Hippocampal formation (tissue), 2 donors: Measurements from ENCODE around the gene CTNS.
"Not testable (repeated sequence)": the region's sequence is repeated elsewhere in the genome, so short reads cannot be mapped to it uniquely, and the experiment has no call there.

Experiments used
- DNase-seq, 2 donors: peaks; one replicate each; lab custom pipeline; 2025; lab: John Stamatoyannopoulos, UW

CTNS gene

DNA sequence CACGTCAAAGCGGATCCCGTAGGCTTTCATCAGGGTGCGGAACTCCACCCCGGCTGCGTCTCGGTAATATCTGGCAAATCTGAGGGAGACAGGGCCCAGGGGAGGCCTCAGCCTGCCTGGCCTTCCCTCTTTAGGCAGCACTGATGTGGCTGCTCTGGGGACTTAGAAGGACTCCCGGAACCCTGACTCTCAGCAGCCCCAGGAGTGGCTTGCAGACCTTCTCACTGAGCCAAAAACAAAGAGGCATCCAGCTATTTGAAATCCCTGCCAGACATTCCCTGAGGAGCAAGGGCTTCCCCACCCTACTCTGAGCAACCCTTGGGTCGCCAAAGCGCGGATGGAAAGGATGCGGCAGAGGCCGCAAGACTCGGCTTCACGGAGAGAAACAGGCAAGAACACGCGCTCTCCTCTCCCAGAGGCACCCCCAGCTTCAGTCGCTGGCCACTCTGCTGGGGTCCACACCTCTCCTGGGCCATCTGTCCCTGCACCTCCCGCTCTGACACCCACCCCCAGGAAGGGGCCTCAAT, 51.5 kb downstream of the CTNS start:
- no peak for DNase-seq

DNA sequence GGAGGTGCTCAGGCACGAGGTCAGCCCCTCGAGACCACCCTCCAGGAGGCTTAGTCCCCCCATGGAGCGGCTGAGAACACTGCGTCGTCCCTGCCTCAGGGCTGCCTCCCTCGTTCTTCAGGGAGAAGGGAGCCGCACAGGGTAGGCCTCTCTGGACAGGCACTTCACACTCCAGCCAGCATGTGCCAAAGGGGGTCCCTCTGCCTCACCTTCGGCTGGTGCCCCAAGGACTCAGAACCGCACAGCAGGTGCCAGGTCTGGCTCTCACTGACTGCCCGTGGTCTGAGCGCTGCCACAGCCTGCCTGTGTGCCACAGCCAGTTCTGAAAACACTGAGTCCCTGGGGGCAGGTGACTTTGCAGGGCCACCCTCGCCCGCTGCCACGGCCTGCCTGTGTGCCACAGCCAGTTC, 52.3 kb downstream of the CTNS start:
- DNase-seq, result no peak

DNA sequence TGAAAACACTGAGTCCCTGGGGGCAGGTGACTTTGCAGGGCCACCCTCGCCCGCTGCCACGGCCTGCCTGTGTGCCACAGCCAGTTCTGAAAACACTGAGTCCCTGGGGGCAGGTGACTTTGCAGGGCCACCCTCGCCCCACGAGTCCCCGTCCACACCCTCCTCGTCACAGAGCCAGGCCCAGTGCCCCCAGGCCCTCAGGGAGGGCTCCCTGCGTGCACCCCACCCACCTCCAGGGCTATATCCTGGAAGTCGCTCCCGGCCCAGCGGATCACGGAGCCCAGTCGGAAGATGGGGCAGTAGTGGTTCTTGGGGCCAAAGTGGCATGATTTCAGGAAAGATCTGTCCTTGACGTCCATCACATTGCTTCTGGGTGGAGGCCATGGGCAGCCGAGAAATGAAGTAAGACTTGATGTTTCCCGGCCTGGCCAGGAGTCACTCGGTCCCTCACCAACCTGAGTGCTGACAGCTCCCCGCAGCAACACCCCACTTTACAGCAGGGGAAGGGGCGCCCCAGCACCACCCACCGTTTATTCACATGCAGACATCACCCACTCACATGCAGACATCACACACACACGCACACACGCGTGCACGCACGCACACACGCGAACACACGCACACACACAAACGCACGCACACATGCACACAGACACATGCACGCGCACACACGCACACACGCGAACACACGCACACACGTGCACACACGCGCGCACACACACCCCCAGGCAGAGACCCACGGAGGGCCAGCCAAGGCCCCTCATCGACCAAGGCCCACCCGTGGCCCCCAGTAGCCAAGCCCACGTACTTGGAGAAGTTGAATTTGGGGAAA, 52.9 kb downstream of the CTNS start:
- DNase-seq, result no peak

DNA sequence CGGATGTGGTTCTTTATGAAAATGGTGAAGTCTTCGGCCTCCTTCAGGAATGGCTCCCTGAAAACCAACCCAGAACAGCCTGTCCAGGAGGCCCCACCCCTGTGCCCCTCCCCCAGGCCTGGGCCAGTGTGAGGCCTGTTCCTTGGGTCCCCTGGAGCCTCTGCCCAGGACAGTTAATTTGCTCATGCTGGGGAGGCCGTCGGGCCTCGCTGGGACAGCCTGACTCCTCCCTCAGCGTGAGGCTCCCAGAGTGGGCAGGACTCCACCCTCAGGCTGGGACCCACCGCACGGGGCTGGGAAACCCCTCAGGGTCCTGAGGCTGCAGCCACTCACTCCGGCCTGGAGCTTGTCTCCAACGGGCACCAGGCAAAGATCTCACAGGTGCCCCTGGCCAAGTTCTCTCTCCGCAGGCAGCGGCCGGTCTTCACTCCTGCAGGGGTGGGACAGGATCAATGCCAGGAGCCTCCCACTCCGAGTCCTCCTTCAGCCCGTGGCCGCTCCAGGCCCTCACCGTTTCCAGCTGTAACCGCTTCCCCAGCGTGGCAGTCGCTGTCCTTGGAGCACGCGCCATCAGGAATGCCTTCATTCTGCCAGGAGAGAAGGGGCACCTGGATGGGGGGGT, 53.6 kb downstream of the CTNS start:
- no peak for DNase-seq

DNA sequence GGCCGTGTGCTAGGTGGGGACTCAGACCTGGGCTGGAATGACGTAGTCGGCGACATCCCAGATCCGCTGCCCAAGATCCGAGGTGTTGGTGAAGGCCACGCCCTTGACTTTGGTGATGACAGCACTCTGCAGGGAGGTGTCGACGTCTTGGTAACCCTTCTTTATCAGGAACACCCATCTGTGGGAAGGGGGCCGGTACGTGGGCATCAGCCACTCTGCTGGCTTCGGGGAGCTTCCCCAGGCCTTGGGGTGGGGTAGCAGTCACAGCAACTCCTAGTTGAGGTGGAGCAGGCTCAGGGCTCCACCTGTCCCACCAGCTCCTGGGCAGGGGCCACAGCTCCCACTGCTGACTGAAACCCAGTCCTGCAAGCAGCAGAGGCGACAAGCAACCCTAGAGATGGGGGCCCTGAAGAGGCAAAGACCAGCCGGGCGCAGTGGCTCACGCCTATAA, 55.1 kb downstream of the CTNS start:
- no peak for DNase-seq

DNA sequence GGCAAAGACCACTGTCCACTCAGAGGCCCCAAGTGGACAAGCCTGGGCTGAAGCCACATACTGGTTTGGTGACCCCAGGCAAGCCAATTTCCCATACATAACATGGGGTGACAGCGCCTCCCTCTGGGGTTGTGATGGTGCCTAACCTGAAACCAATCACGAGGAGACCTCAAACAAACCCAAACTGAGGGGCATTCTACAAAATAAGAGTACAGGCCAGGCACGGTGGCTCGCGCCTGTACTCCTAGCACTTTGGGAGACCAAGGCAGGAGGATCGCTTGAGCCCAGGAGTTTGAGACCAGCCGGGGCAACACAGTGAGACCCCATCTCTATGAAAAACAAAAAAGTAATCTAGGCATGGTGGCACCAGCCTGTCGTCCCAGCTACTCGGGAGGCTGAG, 55.8 kb downstream of the CTNS start:
- no peak for DNase-seq

DNA sequence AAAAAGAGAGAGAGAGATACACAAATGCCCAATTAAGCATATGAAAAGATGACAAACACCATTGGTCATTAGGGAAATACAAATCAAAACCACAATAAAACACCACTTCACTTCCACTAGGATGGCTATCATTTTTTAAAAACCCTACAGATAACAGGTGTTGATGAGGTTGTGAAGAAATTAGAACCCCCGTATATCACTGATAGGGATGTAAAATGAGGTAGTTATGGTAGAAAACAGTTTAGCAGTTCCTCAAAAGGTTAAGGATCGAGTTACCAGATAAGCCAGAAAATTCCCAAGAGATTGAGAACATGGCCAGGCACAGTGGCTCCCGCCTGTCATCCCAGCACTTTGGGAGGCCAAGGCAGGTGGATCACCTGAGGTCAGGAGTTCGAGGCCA, 56.6 kb downstream of the CTNS start:
- no peak for DNase-seq

DNA sequence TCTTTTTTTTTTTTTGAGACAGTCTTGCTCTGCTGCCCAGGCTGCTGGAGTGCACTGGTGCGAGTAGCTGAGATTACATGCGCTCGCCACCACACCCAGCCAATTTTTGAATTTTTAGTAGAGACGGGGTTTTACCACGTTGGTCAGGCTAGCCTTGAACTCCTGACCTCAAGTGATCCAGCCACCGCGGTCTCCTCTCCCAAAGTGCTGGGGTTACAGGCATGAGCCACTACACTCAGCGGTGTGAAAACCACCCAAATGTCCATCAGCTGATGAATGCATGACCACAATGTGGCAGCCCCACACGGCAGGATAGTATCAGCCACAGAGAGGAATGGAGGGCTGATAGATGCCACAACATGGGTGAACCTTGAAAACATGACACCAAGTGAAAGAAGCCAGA, 57.3 kb downstream of the CTNS start:
- DNase-seq, result no peak

DNA sequence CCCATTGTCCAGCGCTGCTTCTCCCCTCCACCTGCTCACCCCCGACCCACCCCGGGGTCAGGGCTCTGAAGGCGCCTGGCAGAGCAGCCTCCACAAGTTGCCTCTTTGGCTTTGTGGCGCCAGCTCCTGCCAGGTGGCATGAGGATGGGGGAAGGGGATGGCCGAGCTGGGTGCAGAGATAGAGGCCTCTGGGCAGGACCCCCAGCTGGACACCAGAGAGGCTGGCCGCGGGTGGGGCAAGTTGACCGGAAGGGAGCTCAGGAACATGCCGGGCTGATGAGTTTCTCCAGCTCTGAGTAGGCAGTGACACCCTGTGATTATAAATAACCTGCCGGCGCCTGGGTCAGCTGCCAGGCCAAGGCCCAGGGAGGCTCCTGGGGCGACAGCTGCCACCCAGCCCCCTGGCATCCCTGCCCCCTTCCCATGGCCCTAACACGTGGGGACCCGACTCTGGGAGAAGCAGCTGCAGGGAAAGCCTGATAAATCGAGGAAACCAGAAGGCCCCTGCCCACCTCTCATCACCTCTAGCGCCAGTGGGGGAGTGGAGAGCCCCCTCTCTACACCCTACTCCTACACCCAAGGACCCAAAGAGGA, 58.7 kb downstream of the CTNS start:
- no peak for DNase-seq

DNA sequence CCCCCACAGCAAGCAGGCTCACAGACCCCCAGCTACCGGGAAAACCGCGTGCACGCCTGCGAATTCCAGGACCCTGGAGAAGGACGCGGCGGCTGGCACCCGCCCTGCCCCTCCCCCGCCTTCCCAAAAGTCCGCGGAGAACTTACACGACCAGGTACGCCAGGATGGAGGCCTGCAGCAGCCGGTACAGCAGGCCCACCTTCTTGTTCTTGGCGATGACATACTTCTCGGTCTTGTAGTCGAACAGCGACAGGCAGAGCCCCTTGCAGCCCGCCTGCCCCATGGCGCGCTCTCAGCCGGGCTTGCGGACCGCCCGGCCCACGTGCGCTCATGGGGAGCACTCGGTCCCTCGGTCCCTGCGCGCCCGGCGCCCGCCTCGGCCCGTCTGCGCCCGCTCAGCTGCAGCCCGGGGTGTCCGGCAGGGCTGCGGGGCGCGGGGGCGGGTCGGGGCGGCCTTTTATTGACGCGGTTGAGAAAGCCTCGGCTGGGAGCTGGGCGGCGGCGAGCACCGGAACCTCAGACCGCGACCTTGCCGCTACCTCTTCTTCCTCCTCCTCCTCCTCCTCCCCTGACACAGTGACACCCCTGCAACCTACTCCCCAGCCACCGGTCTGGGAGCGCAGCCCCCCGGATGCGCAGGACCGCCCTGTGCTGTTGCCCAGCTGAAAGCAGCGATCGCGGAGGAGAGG, 59.3 kb downstream of the CTNS start, which contains the start of gene P2RX5:
TSS of gene P2RX5 (minus strand) at position 433 of the 689 bp plus-strand sequence. CDS start at position 283, 150 bp downstream.
- DNase-seq, result no peak

DNA sequence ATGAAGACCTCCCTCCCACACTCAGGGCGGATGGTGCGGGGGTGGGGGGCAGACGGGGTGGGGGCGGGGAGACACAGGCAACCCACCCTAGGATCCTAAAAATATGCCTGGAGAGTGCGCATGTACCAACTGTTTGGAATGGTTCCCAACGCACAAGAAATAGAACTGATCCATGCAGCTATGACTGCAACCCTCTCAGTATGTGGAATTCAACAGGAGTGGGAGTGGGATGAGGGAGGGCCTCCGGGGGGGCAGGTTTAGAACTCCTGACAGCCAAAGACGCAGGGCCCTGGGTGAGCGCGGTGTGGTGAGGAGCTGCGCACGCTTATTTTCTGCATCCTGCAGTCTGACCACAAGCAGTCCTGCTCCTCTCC, 60.5 kb downstream of the CTNS start:
- no peak for DNase-seq

DNA sequence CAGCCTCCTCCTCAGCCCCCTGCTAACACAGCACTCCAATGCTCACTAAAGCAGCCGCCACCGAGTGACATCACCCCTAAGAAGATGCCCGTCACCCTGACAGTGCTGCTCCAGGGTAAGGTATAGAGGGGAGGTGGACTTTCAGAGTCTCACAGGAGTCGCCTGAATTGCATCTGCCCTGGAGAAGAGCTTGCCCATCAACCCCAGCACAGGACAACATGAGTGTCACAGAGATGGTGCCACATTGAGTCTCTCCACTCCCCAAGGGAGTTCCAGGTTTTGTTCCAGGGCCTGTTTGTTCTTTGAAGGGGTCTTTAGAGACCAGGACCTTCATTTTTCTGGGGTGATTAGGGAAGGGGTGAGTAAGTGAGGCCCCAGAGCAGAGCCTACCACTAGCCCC, 61.6 kb downstream of the CTNS start:
- no peak for DNase-seq

DNA sequence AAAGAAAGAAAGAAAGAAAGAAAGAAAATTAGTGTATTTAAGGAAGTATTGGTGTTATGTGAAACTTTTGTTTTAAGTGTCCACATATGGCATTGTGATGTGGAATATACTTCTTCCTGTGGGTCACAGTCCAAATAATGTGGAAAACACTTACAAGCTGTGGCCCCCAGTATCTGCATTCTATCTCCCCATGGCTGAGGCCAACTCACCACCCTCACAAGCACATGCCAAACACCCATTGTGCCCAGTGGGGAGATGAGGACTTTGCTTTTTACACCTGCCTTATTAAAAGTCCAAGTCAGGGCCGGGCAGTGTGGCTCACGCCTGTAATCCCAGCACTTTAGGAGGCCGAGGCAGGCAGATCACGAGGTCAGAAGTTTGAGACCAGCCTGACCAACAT, 63.4 kb downstream of the CTNS start:
- no peak for DNase-seq

DNA sequence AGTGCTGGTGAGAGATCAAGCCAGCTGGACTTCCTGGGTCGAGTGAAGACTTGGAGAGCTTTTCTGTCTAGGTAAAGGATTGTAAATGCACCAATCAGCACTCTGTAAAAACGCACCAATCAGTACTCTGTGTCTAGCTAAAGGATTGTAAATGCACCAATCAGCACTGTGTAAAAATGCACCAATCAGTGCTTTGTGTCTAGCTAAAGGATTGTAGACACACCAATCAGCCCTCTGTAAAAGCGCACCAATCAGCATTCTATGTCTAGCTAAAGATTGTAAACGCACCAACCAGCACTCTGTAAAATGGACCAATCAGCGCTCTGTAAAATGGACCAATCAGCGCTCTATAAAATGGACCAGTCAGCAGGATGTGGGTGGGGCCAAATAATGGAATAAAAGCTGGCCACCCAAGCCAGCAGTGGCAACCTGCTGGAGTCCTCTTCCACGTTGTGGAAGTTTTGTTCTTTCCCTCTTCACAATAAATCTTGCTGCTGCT, 65.5 kb downstream of the CTNS start:
- DNase-seq, result not testable (repeated sequence)

DNA sequence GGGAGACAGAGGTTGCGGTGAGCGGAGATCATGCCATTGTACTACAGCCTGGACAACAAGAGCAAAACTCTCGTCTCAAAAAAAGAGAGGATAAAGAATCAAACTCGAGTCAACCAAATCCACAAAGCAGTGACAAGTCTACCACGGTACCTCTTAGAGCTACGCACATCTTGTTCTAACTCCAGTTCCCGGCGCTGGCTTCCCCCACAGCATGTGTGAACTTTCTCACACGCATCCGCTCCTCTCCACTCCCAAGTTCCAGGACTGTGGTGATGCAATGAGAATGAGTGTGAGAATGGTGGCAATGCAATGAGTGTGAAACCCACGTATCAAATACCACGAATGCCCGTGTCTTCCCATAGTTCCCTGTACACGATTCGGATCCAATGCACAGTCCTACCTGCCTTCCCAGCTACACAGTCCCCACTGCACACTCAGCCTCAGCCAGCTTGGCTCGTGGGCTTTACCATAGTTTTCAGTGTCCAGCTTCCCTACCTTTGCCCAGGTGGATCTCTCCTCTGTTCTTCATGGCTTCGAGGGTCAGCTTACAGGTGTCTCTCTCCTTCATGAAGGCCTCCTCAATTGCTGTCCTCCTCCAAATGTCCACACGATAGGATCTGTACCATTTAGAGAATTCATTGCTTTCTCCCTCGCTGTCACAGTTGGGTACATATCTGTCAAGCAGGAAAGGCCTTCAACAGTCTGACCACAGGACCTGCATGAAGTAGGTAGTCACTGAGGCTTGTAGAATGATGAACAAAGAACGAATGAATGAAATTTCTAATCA, 68.6 kb downstream of the CTNS start:
- DNase-seq, result no peak

DNA sequence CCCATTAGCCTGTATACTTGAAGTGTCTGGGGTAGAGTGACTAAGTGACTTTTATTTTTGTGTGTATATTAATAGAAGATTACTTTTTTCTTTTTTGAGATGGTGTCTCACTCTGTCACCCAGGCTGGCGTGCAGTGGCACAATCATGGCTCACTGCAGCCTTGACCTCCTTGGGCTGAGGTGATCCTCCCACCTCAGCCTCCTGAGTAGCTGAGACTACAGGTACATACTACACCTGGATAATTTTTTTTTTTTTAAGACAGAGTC, 69.1 kb downstream of the CTNS start:
- DNase-seq, result not testable (repeated sequence)

DNA sequence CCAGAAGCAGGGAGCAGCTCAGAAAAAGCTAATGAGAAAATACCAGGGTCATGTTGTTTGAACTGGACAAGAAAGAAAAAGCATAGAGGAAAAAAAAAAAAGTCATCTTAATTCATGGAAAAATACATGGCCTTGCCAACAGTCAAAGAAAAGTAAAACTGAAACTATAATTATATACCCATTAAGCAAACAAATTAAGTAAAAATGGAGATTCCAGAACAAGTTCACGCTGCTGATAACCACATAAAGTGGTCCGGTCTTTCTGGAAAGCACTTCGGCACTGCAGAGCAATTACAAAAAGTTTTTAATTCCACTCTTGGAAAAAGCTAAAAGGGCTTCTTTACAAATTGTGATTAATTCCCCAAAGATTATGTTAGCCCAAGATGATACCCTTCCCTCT, 71.8 kb downstream of the CTNS start:
- DNase-seq, result no peak

DNA sequence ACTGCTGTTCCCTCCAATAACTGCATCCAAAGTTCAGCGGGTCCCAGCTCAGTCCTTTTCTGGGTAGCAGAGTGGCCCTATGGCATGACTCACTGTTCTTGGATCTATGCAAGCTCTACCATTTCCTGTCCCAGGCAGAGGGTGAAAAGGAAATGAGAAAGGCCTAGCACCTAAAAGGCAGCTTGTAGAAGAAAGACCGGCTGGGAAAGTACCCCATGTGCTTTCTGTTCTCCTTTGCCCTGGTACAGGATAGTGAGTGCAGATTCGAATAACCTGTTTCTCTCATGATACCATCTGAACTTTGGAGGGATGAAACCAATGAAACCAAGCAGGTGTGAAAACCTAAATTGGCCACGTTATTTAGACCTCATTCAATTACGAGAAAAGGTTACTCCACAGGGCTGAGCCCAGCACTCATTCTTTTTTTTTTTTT, 74.4 kb downstream of the CTNS start:
- no peak for DNase-seq
